ENCODE results near the gene HOXB9. TPM values are rescaled to one million over a fixed set of nuclear protein-coding genes. Genes with fewer than 3 reads are reported as not detected.

Gene HOXB9
- total RNA-seq, 1 experiment from 2014 or later = not detected

GRCh38 chr17:48596000-48596734, 30.0 kb downstream of the HOXB9 start:
- no peak overlapping the region for H2AFZ ChIP-seq (ENCODE audit: low read length)

More at GRCh38 chr17:48596000-48596734, 30.0 kb downstream of the HOXB9 start:
- H3K27ac Mint-ChIP-seq = no peak overlapping the region; a peak in 1 of 7 replicates
- peaks cover 8 to 34% of the 10 kb centered on the region in 2 experiments for H3K4me1 Mint-ChIP-seq
- Histone ChIP-seq H3T11ph (ENCODE audit: low read length) (no peak overlapping the region), H4K20me1 (ENCODE audit: control insufficient read depth, insufficient read depth, insufficient read length) (no peaks in the 10 kb centered on the region), H3K79me2 (ENCODE audit: insufficient read depth, low read length) (no peaks in the 10 kb centered on the region), H3K4me2 (ENCODE audit: insufficient read depth, insufficient read length, low read length) (no peak overlapping the region), H2BK12ac (ENCODE audit: insufficient read length, low read depth, low read length) (no peak overlapping the region), H3K23me2 (ENCODE audit: insufficient read length, low read depth, low read length, poor library complexity, severe bottlenecking) (no peaks in the 10 kb centered on the region), H3K27me3 (ENCODE audit: insufficient read depth, low read length) (peaks cover 99% of the 10 kb centered on the region), H3K4ac (ENCODE audit: low read depth, low read length) (no peak overlapping the region), H2BK15ac (ENCODE audit: low read depth, low read length) (no peak overlapping the region), H3K27ac (ENCODE audit: insufficient read length, low read depth, low read length) (no peak overlapping the region), H3K23ac (ENCODE audit: insufficient read length, low read depth, low read length) (no peak overlapping the region), H2BK20ac (ENCODE audit: low read depth, low read length, poor library complexity, severe bottlenecking) (no peak overlapping the region), H4K8ac (replicated peaks; ENCODE audit: insufficient read length, low read depth, low read length) (no peak overlapping the region), H2AK5ac (ENCODE audit: insufficient read length, low read length) (no peak overlapping the region), H2BK5ac (ENCODE audit: insufficient read length, low read length) (no peak overlapping the region), H3K9me3 (ENCODE audit: control insufficient read depth, low read depth, low read length) (no peaks in the 10 kb centered on the region), H4K91ac (ENCODE audit: insufficient read length, low read depth, low read length) (no peak overlapping the region), H3K79me1 (ENCODE audit: insufficient read depth, low read depth, low read length, poor library complexity, severe bottlenecking) (no peaks in the 10 kb centered on the region), H3K14ac (ENCODE audit: insufficient read depth, low read length) (no peak overlapping the region), H3K4me1 (ENCODE audit: insufficient read depth, low read length) (no peaks in the 10 kb centered on the region), H2BK120ac (ENCODE audit: low read depth, low read length, poor library complexity, severe bottlenecking) (no peak overlapping the region), H4K5ac (ENCODE audit: insufficient read length, low read depth, low read length) (no peak overlapping the region), H3K56ac (ENCODE audit: insufficient read length, low read depth, low read length) (no peak overlapping the region), H3K9ac (ENCODE audit: extremely low read depth, insufficient read length, low read length) (no peak overlapping the region), H3K18ac (ENCODE audit: insufficient read length, low read depth, low read length) (no peak overlapping the region)
- no peak for DNase-seq
- peaks cover 100% of the 10 kb centered on the region for H3K27me3 Mint-ChIP-seq (ENCODE audit: low read depth)
- peaks cover 4 to 21% of the 10 kb centered on the region in 2 experiments; a peak in 2 of 5 replicates for H3K9me3 Mint-ChIP-seq
- peak overlapping the region in 1 of 2 experiments; percentile 60; a peak in 2 of 5 replicates for H3K4me3 Mint-ChIP-seq
- WGBS (ENCODE audit: extremely low coverage, insufficient read length, low lambda C conversion rate) = no CpG with 5 or more reads among the region's 54 CpGs
- TF ChIP-seq CTCF (conservative IDR thresholded peaks at IDR 0.05) = no peak
- H3K36me3 Mint-ChIP-seq (ENCODE audit: insufficient read depth in 1 of 3, low read depth in 3 of 3) = no peaks in the 10 kb centered on the region

All from H9 (cell line).